HepG2 (cell line): ENCODE measurements around the gene TMCC1.

Experiments used
- CBFB ChIP-seq: sonication (generic); formaldehyde crosslinking; IDR thresholded peaks from 2 replicates; pipeline ENCODE4 v1.4.0; 2020; ENCODE audit warnings: missing genetic modification reagents
- CTCF ChIP-seq: sonication (generic); formaldehyde crosslinking; IDR thresholded peaks from 2 replicates; pipeline ENCODE4 v1.5.0; 2020; ENCODE audit warnings: mild to moderate bottlenecking, missing genetic modification reagents, moderate library complexity
- POLR2A ChIP-seq, 2 experiments: IDR thresholded peaks; 2 replicates each; pipeline ENCODE4 v1.6.1; 2011; ENCODE audit warnings: low read depth in 2 of 2, low read length in 2 of 2, mild to moderate bottlenecking in 1 of 2, moderate library complexity in 1 of 2; ENCODE audit not compliant: insufficient read depth in 1 of 2
- REST ChIP-seq, 2 experiments: IDR thresholded peaks; 2 replicates each; pipeline ENCODE4 v1.6.1; 2011 to 2012; ENCODE audit warnings: low read length in 2 of 2, borderline replicate concordance in 1 of 2, low read depth in 1 of 2, mild to moderate bottlenecking in 1 of 2, moderate library complexity in 1 of 2
- ZNF274 ChIP-seq: sonication (generic); formaldehyde crosslinking; IDR thresholded peaks from 2 replicates; pipeline ENCODE4 v1.5.1; 2020; ENCODE audit warnings: mild to moderate bottlenecking, missing genetic modification reagents

GRCh38 chr3:129749692-129750091 lies 143.8 kb downstream of the TMCC1 start:
- TF ChIP-seq REST (IDR thresholded peaks at IDR 0.05; ENCODE audit: borderline replicate concordance in 1 of 2, low read depth in 1 of 2, low read length in 2 of 2) (no peak), ZNF274 (CRISPR knock-in tag) (no peak), CTCF (CRISPR knock-in tag) (no peak), CBFB (CRISPR knock-in tag) (no peak), POLR2A (IDR thresholded peaks at IDR 0.05; ENCODE audit: insufficient read depth in 1 of 2, low read depth in 2 of 2, low read length in 2 of 2) (no peak)
